Panc1 (cell line): ENCODE data around the gene IFT80. TPM values are rescaled to one million over a fixed set of nuclear protein-coding genes. Genes with fewer than 3 reads are reported as not detected.

Experiments used
- ATAC-seq: fragments of 200-7000 bp; cut with Tn5 transposase; 2 replicates; pipeline ENCODE4 v1.9.1; 2020; ENCODE audit warnings: mild to moderate bottlenecking, moderate library complexity
- BruUV-seq: library from RNA; stranded (reverse); fragments of 400-500 nt; replicated peaks from 2 replicates; lab custom pipeline; 2021; lab: Mats Ljungman, UMichigan
- CTCF ChIA-PET: fragments of 300-600 bp; sonication (Branson Sonifier 250); formaldehyde crosslinking; loops from one replicate; lab custom pipeline; 2022; ENCODE audit warnings: antibody characterized with exemption; lab: Charles Lee
- POLR2A ChIA-PET: fragments of 300-600 bp; sonication (Branson Sonifier 250); formaldehyde crosslinking; loops from one replicate; lab custom pipeline; 2022; ENCODE audit warnings: antibody characterized with exemption; lab: Charles Lee
- DNase-seq: peaks from one replicate; pipeline ENCODE4 v3.0.0-alpha.2; 2010; ENCODE audit warnings: low read depth, low spot score
- H3K27ac ChIP-seq: 2 replicates; pipeline ENCODE4 v1.5.1; 2011; ENCODE audit warnings: mild to moderate bottlenecking, low read length, inconsistent platforms
- H3K27me3 ChIP-seq: fragments of 200-500 bp; sonication (Bioruptor generic); 2 replicates; pipeline ENCODE4 v1.6.0; 2014; ENCODE audit warnings: low read length, inconsistent platforms; ENCODE audit not compliant: control insufficient read depth, insufficient read depth
- H3K36me3 ChIP-seq: fragments of 200-500 bp; sonication (Bioruptor generic); 2 replicates; pipeline ENCODE4 v1.5.1; 2014; ENCODE audit warnings: inconsistent platforms, mild to moderate bottlenecking, low read length, moderate library complexity; ENCODE audit not compliant: control insufficient read depth, insufficient read depth
- H3K4me1 ChIP-seq: 2 replicates; pipeline ENCODE4 v1.5.1; 2011; ENCODE audit warnings: inconsistent platforms, mild to moderate bottlenecking, low read length, moderate library complexity; ENCODE audit not compliant: control insufficient read depth, insufficient read depth
- H3K4me3 ChIP-seq, 2 experiments: 2 replicates each; pipeline ENCODE4 v1.5.1; 2011 to 2012; ENCODE audit warnings: low read depth in 2 of 2, low read length in 2 of 2, mild to moderate bottlenecking in 2 of 2, inconsistent platforms in 1 of 2, moderate library complexity in 1 of 2
- H3K9me3 ChIP-seq: fragments of 200-500 bp; sonication (Bioruptor generic); 2 replicates; pipeline ENCODE4 v1.5.1; 2014; ENCODE audit warnings: low read depth, mild to moderate bottlenecking, inconsistent platforms, low read length, moderate library complexity; ENCODE audit not compliant: control insufficient read depth, insufficient read depth
- POLR2AphosphoS5 ChIP-seq: IDR thresholded peaks from 2 replicates; pipeline ENCODE4 v1.6.1; 2012; ENCODE audit warnings: mild to moderate bottlenecking, low read depth, low read length, moderate library complexity
- SIN3A ChIP-seq: IDR thresholded peaks from 2 replicates; pipeline ENCODE4 v1.6.1; 2012; ENCODE audit warnings: low read depth, mild to moderate bottlenecking, low read length, moderate library complexity, borderline replicate concordance; ENCODE audit not compliant: insufficient read depth
- TCF7L2 ChIP-seq: IDR thresholded peaks from 2 replicates; pipeline ENCODE4 v1.6.1; 2011; ENCODE audit warnings: mild to moderate bottlenecking, low read depth, low read length, inconsistent platforms
- in situ Hi-C: cut with HindIII; loops from 2 replicates; pipeline ENCODE4 v1.10.0; 2016; ENCODE audit warnings: low sequenced_read_pairs, low pct_unique_long_range_greater_than_20kb
- intact Hi-C: fragments of 100-400 bp; cut with micrococcal nuclease; formaldehyde crosslinking; loops from one replicate; pipeline ENCODE4 v1.10.0; 2022; ENCODE audit not compliant: unreplicated experiment
- total RNA-seq: library from RNA; stranded (reverse); gene quantifications from one replicate; pipeline ENCODE4 v1.2.1, GENCODE V29; 2021; ENCODE audit not compliant: unreplicated experiment
- TF ChIP-seq, protein P1 (sequence below): fragments of 450-650 bp; IDR thresholded peaks from 2 replicates; pipeline ENCODE4 v1.5.1; 2017; ENCODE audit warnings: mild to moderate bottlenecking
- TF ChIP-seq, protein P2 (sequence below), 2 experiments: IDR thresholded peaks; 2 replicates each; pipeline ENCODE4 v1.6.1; 2011 to 2012; ENCODE audit warnings: low read depth in 2 of 2, control low read depth in 1 of 2, low read length in 1 of 2, mild to moderate bottlenecking in 1 of 2, moderate library complexity in 1 of 2; ENCODE audit not compliant: insufficient read depth in 1 of 2

Gene IFT80
- total RNA-seq, 1 experiment from 2014 or later, result 35.1 TPM

DNA sequence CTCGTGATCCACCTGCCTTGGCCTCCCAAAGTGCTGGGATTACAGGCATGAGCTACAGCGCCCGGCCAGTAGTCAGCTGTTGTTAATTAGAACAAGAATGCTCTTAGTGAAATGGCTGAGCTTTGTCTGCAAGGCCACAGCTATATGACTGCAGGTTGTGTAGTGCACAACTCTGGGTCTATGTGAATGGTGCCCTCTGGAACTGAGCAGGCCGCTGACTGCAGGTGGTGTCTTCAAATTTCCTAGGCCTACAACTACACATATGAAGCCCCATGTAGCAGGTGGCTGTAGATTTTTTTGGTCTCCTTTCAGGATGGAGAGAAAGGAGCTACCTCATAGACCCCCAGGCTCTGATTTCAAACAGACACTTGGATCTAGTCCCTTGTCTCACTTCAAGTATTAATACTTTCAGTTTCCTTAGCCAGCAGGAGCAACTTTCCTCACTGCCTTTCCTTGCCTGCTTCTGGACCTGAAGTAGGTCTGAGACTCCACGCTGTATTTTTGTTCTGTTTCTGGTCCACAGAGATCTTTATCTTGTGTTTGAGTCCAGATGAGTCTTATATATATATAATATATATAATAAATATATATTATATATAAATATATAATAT lies 86.9 kb downstream of the IFT80 start:
- in situ Hi-C loops (no loop called here), intact Hi-C loops (no loop called here)
- no peaks in the 10 kb centered on the region for H3K4me1 ChIP-seq
- no peak overlapping the region for H3K4me3 ChIP-seq
- no peak overlapping the region for H3K27ac ChIP-seq
- H3K36me3 ChIP-seq, result no peaks in the 10 kb centered on the region
- H3K9me3 ChIP-seq, result no peaks in the 10 kb centered on the region
- TF ChIP-seq SIN3A (no peak), TCF7L2 (no peak), POLR2AphosphoS5 (no peak)
- TF ChIP-seq, protein P1, sequence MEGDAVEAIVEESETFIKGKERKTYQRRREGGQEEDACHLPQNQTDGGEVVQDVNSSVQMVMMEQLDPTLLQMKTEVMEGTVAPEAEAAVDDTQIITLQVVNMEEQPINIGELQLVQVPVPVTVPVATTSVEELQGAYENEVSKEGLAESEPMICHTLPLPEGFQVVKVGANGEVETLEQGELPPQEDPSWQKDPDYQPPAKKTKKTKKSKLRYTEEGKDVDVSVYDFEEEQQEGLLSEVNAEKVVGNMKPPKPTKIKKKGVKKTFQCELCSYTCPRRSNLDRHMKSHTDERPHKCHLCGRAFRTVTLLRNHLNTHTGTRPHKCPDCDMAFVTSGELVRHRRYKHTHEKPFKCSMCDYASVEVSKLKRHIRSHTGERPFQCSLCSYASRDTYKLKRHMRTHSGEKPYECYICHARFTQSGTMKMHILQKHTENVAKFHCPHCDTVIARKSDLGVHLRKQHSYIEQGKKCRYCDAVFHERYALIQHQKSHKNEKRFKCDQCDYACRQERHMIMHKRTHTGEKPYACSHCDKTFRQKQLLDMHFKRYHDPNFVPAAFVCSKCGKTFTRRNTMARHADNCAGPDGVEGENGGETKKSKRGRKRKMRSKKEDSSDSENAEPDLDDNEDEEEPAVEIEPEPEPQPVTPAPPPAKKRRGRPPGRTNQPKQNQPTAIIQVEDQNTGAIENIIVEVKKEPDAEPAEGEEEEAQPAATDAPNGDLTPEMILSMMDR, result no peak
- TF ChIP-seq, protein P2, sequence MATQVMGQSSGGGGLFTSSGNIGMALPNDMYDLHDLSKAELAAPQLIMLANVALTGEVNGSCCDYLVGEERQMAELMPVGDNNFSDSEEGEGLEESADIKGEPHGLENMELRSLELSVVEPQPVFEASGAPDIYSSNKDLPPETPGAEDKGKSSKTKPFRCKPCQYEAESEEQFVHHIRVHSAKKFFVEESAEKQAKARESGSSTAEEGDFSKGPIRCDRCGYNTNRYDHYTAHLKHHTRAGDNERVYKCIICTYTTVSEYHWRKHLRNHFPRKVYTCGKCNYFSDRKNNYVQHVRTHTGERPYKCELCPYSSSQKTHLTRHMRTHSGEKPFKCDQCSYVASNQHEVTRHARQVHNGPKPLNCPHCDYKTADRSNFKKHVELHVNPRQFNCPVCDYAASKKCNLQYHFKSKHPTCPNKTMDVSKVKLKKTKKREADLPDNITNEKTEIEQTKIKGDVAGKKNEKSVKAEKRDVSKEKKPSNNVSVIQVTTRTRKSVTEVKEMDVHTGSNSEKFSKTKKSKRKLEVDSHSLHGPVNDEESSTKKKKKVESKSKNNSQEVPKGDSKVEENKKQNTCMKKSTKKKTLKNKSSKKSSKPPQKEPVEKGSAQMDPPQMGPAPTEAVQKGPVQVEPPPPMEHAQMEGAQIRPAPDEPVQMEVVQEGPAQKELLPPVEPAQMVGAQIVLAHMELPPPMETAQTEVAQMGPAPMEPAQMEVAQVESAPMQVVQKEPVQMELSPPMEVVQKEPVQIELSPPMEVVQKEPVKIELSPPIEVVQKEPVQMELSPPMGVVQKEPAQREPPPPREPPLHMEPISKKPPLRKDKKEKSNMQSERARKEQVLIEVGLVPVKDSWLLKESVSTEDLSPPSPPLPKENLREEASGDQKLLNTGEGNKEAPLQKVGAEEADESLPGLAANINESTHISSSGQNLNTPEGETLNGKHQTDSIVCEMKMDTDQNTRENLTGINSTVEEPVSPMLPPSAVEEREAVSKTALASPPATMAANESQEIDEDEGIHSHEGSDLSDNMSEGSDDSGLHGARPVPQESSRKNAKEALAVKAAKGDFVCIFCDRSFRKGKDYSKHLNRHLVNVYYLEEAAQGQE (IDR thresholded peaks at IDR 0.05; ENCODE audit: insufficient read depth in 1 of 2, low read depth in 2 of 2, low read length in 1 of 2), result no peak
- peak; percentile 21; the same call in 1 of the 2 replicates for ATAC-seq
- no peak for DNase-seq
- POLR2A ChIA-PET, result no interaction called here
- H3K27me3 ChIP-seq, result no peaks in the 10 kb centered on the region
- CTCF ChIA-PET, result no interaction called here
- no TSS peak for BruUV-seq

DNA sequence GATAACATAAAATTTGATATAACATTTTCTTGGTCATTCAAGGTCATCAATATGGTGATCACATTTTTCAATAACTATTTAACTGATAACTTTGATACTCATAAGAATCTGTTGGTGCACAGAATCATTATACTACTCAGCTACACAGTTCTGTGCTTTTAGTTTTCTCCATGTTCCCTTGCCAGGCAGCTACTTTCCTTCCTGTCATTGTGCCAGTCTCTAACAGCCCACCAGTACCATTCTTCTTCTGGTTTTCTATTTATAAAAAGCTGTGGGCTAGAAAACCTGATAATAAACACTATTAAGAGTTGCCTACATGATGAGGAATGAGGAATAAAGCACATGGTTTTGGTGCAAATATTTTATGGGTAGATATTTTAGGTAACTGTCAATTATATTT lies 96.2 kb downstream of the IFT80 start:
- TF ChIP-seq SIN3A, result no peak
- TF ChIP-seq POLR2AphosphoS5, result no peak
- TF ChIP-seq, protein P1, result no peak
- TF ChIP-seq, protein P2 (IDR thresholded peaks at IDR 0.05; ENCODE audit: insufficient read depth in 1 of 2, low read depth in 2 of 2, low read length in 1 of 2), result no peak
- in situ Hi-C loops (no loop called here), intact Hi-C loops (no loop called here)
- H3K9me3 ChIP-seq, result no peaks in the 10 kb centered on the region
- no peaks in the 10 kb centered on the region for H3K27me3 ChIP-seq
- POLR2A ChIA-PET, result no interaction called here
- CTCF ChIA-PET, result no interaction called here
- DNase-seq (no peak), ATAC-seq (no peak)
- no peak overlapping the region for H3K27ac ChIP-seq
- H3K4me1 ChIP-seq, result no peaks in the 10 kb centered on the region
- no TSS peak for BruUV-seq
- H3K36me3 ChIP-seq, result peaks cover 4% of the 10 kb centered on the region; the same call in 1 of the 2 replicates
- no peak overlapping the region for H3K4me3 ChIP-seq
